ENCODE measurements around the gene MSX2. TPM values are rescaled to one million over a fixed set of nuclear protein-coding genes. Genes with fewer than 3 reads are reported as not detected.

MSX2 gene
- polyA plus RNA-seq, 3 donors, result 0.14 TPM; not detected in 2

GRCh38 chr5:174731214-174732035 lies 7.0 kb downstream of the MSX2 start:
- no peak overlapping the region for H2AFZ ChIP-seq (ENCODE audit: insufficient read depth, low read depth, low read length, poor library complexity, severe bottlenecking)
- no peaks in the 10 kb centered on the region for H3K36me3 ChIP-seq (replicated peaks in 1 of 2; ENCODE audit: control insufficient read depth in 1 of 2, insufficient read depth in 2 of 2, low read length in 2 of 2)
- DNase-seq, result no peak
- peaks cover 69 to 98% of the 10 kb centered on the region in 2 donors for H3K27me3 ChIP-seq (ENCODE audit: control insufficient read depth in 2 of 2, insufficient read depth in 2 of 2, low read length in 2 of 2)
- TF ChIP-seq, protein P1, sequence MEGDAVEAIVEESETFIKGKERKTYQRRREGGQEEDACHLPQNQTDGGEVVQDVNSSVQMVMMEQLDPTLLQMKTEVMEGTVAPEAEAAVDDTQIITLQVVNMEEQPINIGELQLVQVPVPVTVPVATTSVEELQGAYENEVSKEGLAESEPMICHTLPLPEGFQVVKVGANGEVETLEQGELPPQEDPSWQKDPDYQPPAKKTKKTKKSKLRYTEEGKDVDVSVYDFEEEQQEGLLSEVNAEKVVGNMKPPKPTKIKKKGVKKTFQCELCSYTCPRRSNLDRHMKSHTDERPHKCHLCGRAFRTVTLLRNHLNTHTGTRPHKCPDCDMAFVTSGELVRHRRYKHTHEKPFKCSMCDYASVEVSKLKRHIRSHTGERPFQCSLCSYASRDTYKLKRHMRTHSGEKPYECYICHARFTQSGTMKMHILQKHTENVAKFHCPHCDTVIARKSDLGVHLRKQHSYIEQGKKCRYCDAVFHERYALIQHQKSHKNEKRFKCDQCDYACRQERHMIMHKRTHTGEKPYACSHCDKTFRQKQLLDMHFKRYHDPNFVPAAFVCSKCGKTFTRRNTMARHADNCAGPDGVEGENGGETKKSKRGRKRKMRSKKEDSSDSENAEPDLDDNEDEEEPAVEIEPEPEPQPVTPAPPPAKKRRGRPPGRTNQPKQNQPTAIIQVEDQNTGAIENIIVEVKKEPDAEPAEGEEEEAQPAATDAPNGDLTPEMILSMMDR (IDR thresholded peaks at IDR 0.05), result no peak
- no peaks in the 10 kb centered on the region for H3K4me1 ChIP-seq (ENCODE audit: control insufficient read depth in 1 of 2, insufficient read depth in 2 of 2, low read length in 2 of 2)
- Mint-ChIP-seq H3K4me1 (peaks cover 2% of the 10 kb centered on the region), H3K9me3 (peaks cover 0 to 39% (median 11%) of the 10 kb centered on the region in 7 donors), H3K27me3 (ENCODE audit: low read depth in 3 of 3) (peaks cover 92 to 99% (median 97%) of the 10 kb centered on the region in 3 donors), H3K27ac (no peak overlapping the region), H3K36me3 (peaks cover 0 to 3% of the 10 kb centered on the region in 2 donors), H3K4me3 (peak overlapping the region in 1 of 2 donors; percentile 81)
- no peak overlapping the region for H3K4me2 ChIP-seq (replicated peaks; ENCODE audit: extremely low read depth, low read length, poor library complexity, severe bottlenecking)
- H3K79me2 ChIP-seq (ENCODE audit: insufficient read depth, low read length), result no peaks in the 10 kb centered on the region
- H3K27ac ChIP-seq (ENCODE audit: low read depth in 1 of 2, low read length in 2 of 2), result no peak overlapping the region
- H3K4me3 ChIP-seq (replicated peaks in 1 of 3; ENCODE audit: low read depth in 2 of 3, low read length in 3 of 3), result no peak overlapping the region
- peaks cover 0 to 45% of the 10 kb centered on the region in 2 donors for H3K9me3 ChIP-seq (replicated peaks in 1 of 2; ENCODE audit: control insufficient read depth in 1 of 2, insufficient read depth in 1 of 2, low read length in 2 of 2)
- H4K20me1 ChIP-seq (ENCODE audit: insufficient read depth, low read length), result no peaks in the 10 kb centered on the region
- 5% methylated on average over 36 of the region's 45 CpGs for WGBS (ENCODE audit: insufficient coverage)
- intact Hi-C loops (cut with micrococcal nuclease), result no loop called here
- no peak overlapping the region for H3K9ac ChIP-seq (ENCODE audit: insufficient read depth, low read length, poor library complexity, severe bottlenecking)

DNA sequence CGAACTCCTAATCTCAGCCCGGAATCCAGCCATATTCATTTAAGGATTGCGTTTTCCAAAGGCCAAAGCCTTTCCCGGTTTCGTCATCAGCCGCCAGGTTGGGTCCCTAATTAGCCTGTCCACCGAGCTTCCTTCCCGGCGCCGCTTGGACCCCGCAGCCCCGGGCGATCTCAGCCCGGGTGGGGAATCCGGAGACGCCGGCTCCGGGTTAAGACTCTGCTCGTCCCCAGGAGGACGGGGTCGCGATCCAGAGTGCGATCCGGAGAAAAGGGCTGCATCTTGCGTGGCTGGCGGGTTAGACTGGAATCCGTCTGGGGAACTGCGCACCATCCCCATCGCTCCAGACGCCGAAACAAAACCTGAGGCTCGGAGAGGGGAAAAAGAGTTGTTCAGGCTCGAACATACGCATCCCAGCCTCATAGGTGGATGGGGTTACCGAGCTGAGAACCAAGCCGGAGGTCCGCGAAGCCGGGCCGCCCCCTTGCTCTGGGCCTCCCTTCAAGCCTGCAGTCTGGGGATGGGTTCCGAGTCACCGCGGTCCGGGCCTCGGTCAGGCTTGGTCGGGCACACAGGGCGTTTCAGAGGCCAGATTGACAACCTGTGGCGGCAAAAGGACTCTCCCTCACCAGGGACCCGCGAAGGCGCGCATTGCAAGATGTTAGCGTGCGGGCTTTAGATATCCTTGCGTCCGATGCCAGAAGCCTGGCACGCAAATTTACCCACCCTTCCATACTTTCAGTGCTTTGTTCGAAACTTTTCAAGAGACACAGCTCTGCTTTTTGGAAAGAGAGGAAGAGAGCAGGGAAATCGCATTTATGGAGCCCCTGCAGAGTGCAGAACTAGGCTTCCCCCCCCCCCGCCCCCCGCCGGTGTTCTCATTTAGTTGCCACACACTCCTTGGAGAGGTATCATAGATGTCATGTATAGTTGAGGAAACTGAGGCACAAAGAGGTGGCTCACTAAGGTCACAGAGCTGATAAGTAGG lies 7.9 kb downstream of the MSX2 start:
- DNase-seq, result no peak
- Mint-ChIP-seq H3K36me3 (peaks cover 0 to 3% of the 10 kb centered on the region in 2 donors), H3K27me3 (ENCODE audit: low read depth in 3 of 3) (peaks cover 91 to 99% (median 97%) of the 10 kb centered on the region in 3 donors), H3K4me1 (peaks cover 2% of the 10 kb centered on the region), H3K4me3 (peak overlapping the region in 1 of 2 donors; percentile 81), H3K9me3 (peaks cover 0 to 33% (median 9%) of the 10 kb centered on the region in 7 donors), H3K27ac (no peak overlapping the region)
- no peak overlapping the region for H3K9ac ChIP-seq (ENCODE audit: insufficient read depth, low read length, poor library complexity, severe bottlenecking)
- H3K27me3 ChIP-seq (ENCODE audit: control insufficient read depth in 2 of 2, insufficient read depth in 2 of 2, low read length in 2 of 2), result peaks cover 69 to 98% of the 10 kb centered on the region in 2 donors
- no peaks in the 10 kb centered on the region for H3K36me3 ChIP-seq (replicated peaks in 1 of 2; ENCODE audit: control insufficient read depth in 1 of 2, insufficient read depth in 2 of 2, low read length in 2 of 2)
- H3K4me2 ChIP-seq (replicated peaks; ENCODE audit: extremely low read depth, low read length, poor library complexity, severe bottlenecking), result no peak overlapping the region
- no peaks in the 10 kb centered on the region for H3K79me2 ChIP-seq (ENCODE audit: insufficient read depth, low read length)
- H3K4me1 ChIP-seq (ENCODE audit: control insufficient read depth in 1 of 2, insufficient read depth in 2 of 2, low read length in 2 of 2), result no peaks in the 10 kb centered on the region
- intact Hi-C loops (cut with micrococcal nuclease), result no loop called here
- TF ChIP-seq, protein P1 (IDR thresholded peaks at IDR 0.05), result no peak
- H2AFZ ChIP-seq (ENCODE audit: insufficient read depth, low read depth, low read length, poor library complexity, severe bottlenecking), result no peak overlapping the region
- no peak overlapping the region for H3K27ac ChIP-seq (ENCODE audit: low read depth in 1 of 2, low read length in 2 of 2)
- H3K9me3 ChIP-seq (replicated peaks in 1 of 2; ENCODE audit: control insufficient read depth in 1 of 2, insufficient read depth in 1 of 2, low read length in 2 of 2), result peaks cover 0 to 37% of the 10 kb centered on the region in 2 donors
- 3% methylated on average over 47 of the region's 62 CpGs for WGBS (ENCODE audit: insufficient coverage)
- H4K20me1 ChIP-seq (ENCODE audit: insufficient read depth, low read length), result no peaks in the 10 kb centered on the region
- no peak overlapping the region for H3K4me3 ChIP-seq (replicated peaks in 1 of 3; ENCODE audit: low read depth in 2 of 3, low read length in 3 of 3)
